HG03135 (cell line): Measurements from ENCODE around the gene SMYD2.

Source experiments
- ATAC-seq: cut with Tn5 transposase; IDR thresholded peaks from one replicate; pipeline ENCODE4 v1.9.1; 2021; ENCODE audit warnings: mild to moderate bottlenecking, moderate library complexity; ENCODE audit not compliant: unreplicated experiment

Gene SMYD2

GRCh38 chr1:214384373-214385079 is 103.6 kb downstream of the SMYD2 start:
- no peak for ATAC-seq

GRCh38 chr1:214385428-214385827 is 104.5 kb downstream of the SMYD2 start:
- no peak for ATAC-seq

- ATAC-seq, result no peak
Observed at GRCh38 chr1:214386333-214386732, 105.4 kb downstream of the SMYD2 start.
